ENCODE measurements around the gene MTMR11.

GRCh38 chr1:149928401-149928724 is 8.3 kb downstream of the MTMR11 start:
- peak; percentile 19 for TF ChIP-seq CTCF (IDR thresholded peaks at IDR 0.05; ENCODE audit: borderline replicate concordance, extremely low read depth, low read length, poor library complexity, severe bottlenecking)
- no peak for TF ChIP-seq EZH2 (IDR thresholded peaks at IDR 0.05; ENCODE audit: borderline replicate concordance, low read depth, low read length, severe bottlenecking)

Data from DND-41 (cell line).